ENCODE data around the gene CD24. TPM values are rescaled to one million over a fixed set of nuclear protein-coding genes. Genes with fewer than 3 reads are reported as not detected.

CD24 gene
- total RNA-seq, 1 experiment from 2014 or later: 431 TPM

DNA sequence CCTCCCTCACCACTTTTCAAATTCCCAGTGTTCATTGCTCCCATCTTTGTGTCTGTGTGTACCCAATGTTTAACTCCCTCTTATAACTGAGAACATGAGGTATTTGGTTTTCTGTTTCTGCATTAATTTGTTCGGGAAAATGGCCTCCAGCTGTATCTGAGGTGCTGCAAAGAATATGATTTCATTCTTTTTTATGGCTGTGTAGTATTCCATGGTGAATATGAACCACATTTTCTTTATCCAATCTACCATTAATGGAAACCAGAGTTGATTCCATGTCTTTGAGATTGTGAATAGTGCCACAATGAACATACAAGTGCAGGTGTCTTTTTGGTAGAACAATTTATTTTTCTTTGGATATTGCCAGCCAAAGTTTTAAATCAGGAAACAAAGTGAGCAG is 10.4 kb downstream of the CD24 start:
- Histone ChIP-seq H3K36me3 (peaks cover 5% of the 10 kb centered on the region), H3K27ac (no peak overlapping the region), H3K4me1 (replicated peaks) (no peaks in the 10 kb centered on the region), H3K9me3 (replicated peaks) (no peaks in the 10 kb centered on the region), H3K4me3 (no peak overlapping the region), H3K27me3 (replicated peaks) (no peaks in the 10 kb centered on the region)
- DNase-seq (ENCODE audit: low read depth in 1 of 2, low spot score in 2 of 2): no peak

GRCh38 chr6:106963544-106963943 is 11.0 kb downstream of the CD24 start:
- Histone ChIP-seq H3K4me1 (replicated peaks) (no peaks in the 10 kb centered on the region), H3K9me3 (replicated peaks) (no peaks in the 10 kb centered on the region), H3K27ac (no peak overlapping the region), H3K27me3 (replicated peaks) (no peaks in the 10 kb centered on the region), H3K4me3 (no peak overlapping the region), H3K36me3 (no peaks in the 10 kb centered on the region; the same call in 1 of the 2 replicates)
- no peak for DNase-seq (ENCODE audit: low read depth in 1 of 2, low spot score in 2 of 2)

- no peaks in the 10 kb centered on the region for H3K27me3 ChIP-seq (replicated peaks)
- H3K36me3 ChIP-seq: no peaks in the 10 kb centered on the region
- no peaks in the 10 kb centered on the region for H3K9me3 ChIP-seq (replicated peaks)
- H3K4me1 ChIP-seq (replicated peaks): no peaks in the 10 kb centered on the region
- no peak for DNase-seq (ENCODE audit: low read depth in 1 of 2, low spot score in 2 of 2)
- no peak overlapping the region for H3K4me3 ChIP-seq
- no peak overlapping the region for H3K27ac ChIP-seq
Observed at GRCh38 chr6:106961801-106962200, 12.7 kb downstream of the CD24 start.

DNA sequence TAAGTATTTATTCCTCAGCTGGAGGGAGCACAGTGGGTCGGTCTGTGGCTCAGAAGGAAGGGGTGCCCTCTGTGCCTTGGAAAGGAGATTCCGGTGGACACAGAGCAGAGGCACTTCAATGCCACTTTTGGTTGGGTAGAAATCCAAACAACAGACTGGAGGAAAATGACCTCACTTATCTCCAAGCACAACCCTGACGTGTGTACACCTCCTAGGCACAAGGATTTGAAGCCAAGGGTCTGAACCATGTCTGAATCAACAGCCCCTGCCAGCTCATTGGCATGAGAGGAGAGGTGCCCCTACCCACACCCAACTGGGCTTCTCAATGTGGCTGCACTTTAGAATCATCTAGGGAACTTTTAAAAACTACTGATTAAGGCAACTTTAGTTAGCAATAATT is 13.4 kb downstream of the CD24 start:
- H3K9me3 ChIP-seq (replicated peaks): no peaks in the 10 kb centered on the region
- H3K36me3 ChIP-seq: no peaks in the 10 kb centered on the region
- H3K4me1 ChIP-seq (replicated peaks): no peaks in the 10 kb centered on the region
- no peak overlapping the region for H3K27ac ChIP-seq
- DNase-seq (ENCODE audit: low read depth in 1 of 2, low spot score in 2 of 2): no peak
- no peaks in the 10 kb centered on the region for H3K27me3 ChIP-seq (replicated peaks)
- no peak overlapping the region for H3K4me3 ChIP-seq

- no peaks in the 10 kb centered on the region for H3K4me1 ChIP-seq (replicated peaks)
- H3K27me3 ChIP-seq (replicated peaks): no peaks in the 10 kb centered on the region
- no peaks in the 10 kb centered on the region for H3K36me3 ChIP-seq
- DNase-seq (ENCODE audit: low read depth in 1 of 2, low spot score in 2 of 2): no peak
- no peaks in the 10 kb centered on the region for H3K9me3 ChIP-seq (replicated peaks)
- H3K4me3 ChIP-seq: no peak overlapping the region
- no peak overlapping the region for H3K27ac ChIP-seq
Observed at GRCh38 chr6:106959985-106960384, 14.5 kb downstream of the CD24 start.

DNA sequence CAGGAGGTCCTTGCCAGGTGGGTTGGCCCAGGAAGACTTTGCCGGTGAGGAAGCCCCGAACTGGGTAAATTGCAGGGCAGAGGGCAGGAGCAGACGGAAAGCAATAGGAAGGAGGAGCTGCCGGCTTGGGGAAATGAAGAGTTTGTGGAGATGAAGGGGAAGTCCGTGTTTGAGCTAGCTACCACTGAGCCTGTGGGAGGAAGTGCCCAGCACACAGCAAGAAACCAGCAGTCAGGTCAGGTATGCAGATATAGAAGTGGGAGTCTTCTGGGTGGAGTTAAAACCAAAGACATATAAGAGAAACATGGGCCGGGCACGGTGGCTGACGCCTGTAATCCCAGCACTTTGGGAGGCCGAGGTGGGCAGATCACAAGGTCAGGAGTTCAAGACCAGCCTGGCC is 34.7 kb downstream of the CD24 start:
- H3K27ac ChIP-seq: no peak overlapping the region
- no peaks in the 10 kb centered on the region for H3K4me1 ChIP-seq (replicated peaks)
- H3K36me3 ChIP-seq: no peaks in the 10 kb centered on the region
- no peak for DNase-seq (ENCODE audit: low read depth in 1 of 2, low spot score in 2 of 2)
- no peak overlapping the region for H3K4me3 ChIP-seq
- H3K9me3 ChIP-seq (replicated peaks): no peaks in the 10 kb centered on the region
- H3K27me3 ChIP-seq (replicated peaks): no peaks in the 10 kb centered on the region

GRCh38 chr6:106939208-106939607 is 35.3 kb downstream of the CD24 start:
- no peaks in the 10 kb centered on the region for H3K36me3 ChIP-seq
- H3K27ac ChIP-seq: no peak overlapping the region
- H3K4me1 ChIP-seq (replicated peaks): no peaks in the 10 kb centered on the region
- DNase-seq (ENCODE audit: low read depth in 1 of 2, low spot score in 2 of 2): no peak
- no peak overlapping the region for H3K4me3 ChIP-seq
- H3K9me3 ChIP-seq (replicated peaks): no peaks in the 10 kb centered on the region
- no peaks in the 10 kb centered on the region for H3K27me3 ChIP-seq (replicated peaks)

GRCh38 chr6:106927531-106928398 is 46.8 kb downstream of the CD24 start:
- Histone ChIP-seq H3K36me3 (no peaks in the 10 kb centered on the region), H3K9me3 (replicated peaks) (no peaks in the 10 kb centered on the region), H3K27ac (no peak overlapping the region), H3K27me3 (replicated peaks) (peaks cover 10% of the 10 kb centered on the region; the same call in 1 of the 2 replicates), H3K4me3 (no peak overlapping the region), H3K4me1 (replicated peaks) (no peaks in the 10 kb centered on the region)
- peak; percentile 28 to 56 for DNase-seq (ENCODE audit: low read depth in 1 of 2, low spot score in 2 of 2)

DNA sequence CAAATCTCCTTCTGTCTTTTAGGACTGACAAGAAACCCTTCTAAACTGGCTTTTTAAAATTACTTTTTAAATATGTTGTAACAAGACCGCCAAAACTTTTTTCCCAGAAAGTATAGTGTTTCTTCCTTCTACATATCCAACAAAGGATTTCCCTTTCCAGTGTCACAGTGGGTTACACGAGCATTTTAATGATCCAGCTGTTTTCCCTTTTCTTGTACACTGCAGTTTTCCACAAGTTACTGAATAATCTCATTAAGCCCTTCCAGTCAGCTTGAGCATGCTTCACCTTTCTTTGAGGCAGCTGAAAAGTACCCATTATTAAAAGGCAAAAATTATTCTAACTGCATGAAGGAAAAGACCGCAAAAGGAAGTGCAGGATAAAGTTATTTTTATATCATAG is 48.6 kb downstream of the CD24 start:
- Histone ChIP-seq H3K4me3 (no peak overlapping the region), H3K27me3 (replicated peaks) (peaks cover 10% of the 10 kb centered on the region; the same call in 1 of the 2 replicates), H3K9me3 (replicated peaks) (no peaks in the 10 kb centered on the region), H3K36me3 (no peaks in the 10 kb centered on the region), H3K4me1 (replicated peaks) (no peaks in the 10 kb centered on the region), H3K27ac (no peak overlapping the region)
- no peak for DNase-seq (ENCODE audit: low read depth in 1 of 2, low spot score in 2 of 2)

DNA sequence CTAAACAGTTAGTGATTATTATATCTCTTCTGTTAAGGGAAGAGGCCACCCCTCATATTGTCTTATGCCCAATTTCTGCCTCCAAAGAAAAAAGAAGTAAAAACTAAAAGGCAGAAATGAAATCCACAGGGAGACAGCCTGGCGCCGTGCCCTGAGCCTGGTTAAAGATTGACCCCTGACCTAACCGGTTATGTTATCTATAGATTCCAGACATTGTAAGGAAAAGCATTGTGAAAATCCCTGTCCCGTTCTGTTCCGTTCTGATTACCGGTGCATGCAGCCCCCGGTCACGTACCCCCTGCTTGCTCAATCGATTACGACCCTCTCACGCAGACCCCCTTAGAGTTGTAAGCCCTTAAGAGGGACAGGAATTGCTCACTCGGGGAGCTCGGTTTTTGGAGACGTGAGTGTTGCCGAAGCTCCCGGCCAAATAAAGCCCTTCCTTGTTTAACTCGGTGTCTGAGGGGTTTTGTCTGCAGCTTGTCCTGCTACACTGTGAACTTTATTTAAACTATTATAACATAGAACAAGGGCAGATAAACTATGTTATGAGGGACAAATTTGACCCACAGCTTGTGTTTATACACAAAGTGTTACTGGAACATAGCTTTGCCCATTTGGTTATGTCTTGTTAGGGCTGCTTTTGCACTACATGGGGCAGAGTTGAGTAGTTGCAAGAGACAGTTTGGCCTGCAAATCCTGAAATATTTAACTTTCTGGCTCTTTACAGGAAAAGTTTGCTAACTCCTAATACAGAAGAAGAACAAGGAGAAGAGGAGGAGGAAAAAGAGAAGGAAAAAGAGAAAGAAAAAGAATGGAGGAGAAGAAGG is 49.6 kb downstream of the CD24 start:
- no peak overlapping the region for H3K27ac ChIP-seq
- H3K4me3 ChIP-seq: no peak overlapping the region
- no peaks in the 10 kb centered on the region for H3K4me1 ChIP-seq (replicated peaks)
- H3K27me3 ChIP-seq (replicated peaks): peaks cover 10% of the 10 kb centered on the region; the same call in 1 of the 2 replicates
- DNase-seq (ENCODE audit: low read depth in 1 of 2, low spot score in 2 of 2): peak in 1 of 2 experiments; percentile 5
- no peaks in the 10 kb centered on the region for H3K36me3 ChIP-seq
- H3K9me3 ChIP-seq (replicated peaks): no peaks in the 10 kb centered on the region

- H3K4me3 ChIP-seq: no peak overlapping the region
- no peak for DNase-seq (ENCODE audit: low read depth in 1 of 2, low spot score in 2 of 2)
- peaks cover 10% of the 10 kb centered on the region; the same call in 1 of the 2 replicates for H3K27me3 ChIP-seq (replicated peaks)
- H3K36me3 ChIP-seq: no peaks in the 10 kb centered on the region
- H3K4me1 ChIP-seq (replicated peaks): no peaks in the 10 kb centered on the region
- no peaks in the 10 kb centered on the region for H3K9me3 ChIP-seq (replicated peaks)
- H3K27ac ChIP-seq: no peak overlapping the region
Observed at GRCh38 chr6:106922626-106923025, 51.9 kb downstream of the CD24 start.

Data from SJSA1 (cell line).